CD8-positive, alpha-beta memory T cell (primary cell): ENCODE results near the gene CPNE7. TPM values are rescaled to one million over a fixed set of nuclear protein-coding genes. Genes with fewer than 3 reads are reported as not detected.

Experiments used
- CTCF ChIA-PET: fragments of 350-600 bp; sonication (Branson Sonifier 250); formaldehyde crosslinking; loops from one replicate; lab custom pipeline; 2021; ENCODE audit warnings: antibody characterized with exemption; lab: Charles Lee
- POLR2A ChIA-PET: fragments of 350-600 bp; sonication (Branson Sonifier 250); formaldehyde crosslinking; loops from one replicate; lab custom pipeline; 2021; ENCODE audit warnings: antibody characterized with exemption; lab: Charles Lee
- DNase-seq, 5 donors: peaks; one replicate each; pipeline versions ENCODE4 v3.0.0 to v3.0.0-alpha.2; 2020 to 2022; ENCODE audit warnings: mixed read lengths in 1 of 5
- H3K27ac ChIP-seq: one replicate; pipeline ENCODE4 v1.7.0; 2013; ENCODE audit warnings: low read depth, mild to moderate bottlenecking, low read length, moderate library complexity
- H3K27me3 ChIP-seq: 2 replicates; pipeline ENCODE4 v1.7.0; 2013; ENCODE audit warnings: low read length, mild to moderate bottlenecking; ENCODE audit not compliant: insufficient read depth, poor library complexity, severe bottlenecking
- H3K36me3 ChIP-seq: 2 replicates; pipeline ENCODE4 v1.7.0; 2013; ENCODE audit warnings: mild to moderate bottlenecking, low read length, moderate library complexity; ENCODE audit not compliant: insufficient read depth
- H3K4me1 ChIP-seq: 2 replicates; pipeline ENCODE4 v1.7.0; 2013; ENCODE audit warnings: mild to moderate bottlenecking, low read length, moderate library complexity; ENCODE audit not compliant: insufficient read depth
- H3K4me3 ChIP-seq: 2 replicates; pipeline ENCODE4 v1.7.0; 2013; ENCODE audit warnings: mild to moderate bottlenecking, low read length
- H3K9me3 ChIP-seq: 2 replicates; pipeline ENCODE4 v1.7.0; 2013; ENCODE audit warnings: mild to moderate bottlenecking, low read length
- H3K27ac Mint-ChIP-seq, 8 donors: one replicate each; pipeline ENCODE4 v1.8.0; 2020 to 2021; ENCODE audit warnings: mixed read lengths in 8 of 8, mild to moderate bottlenecking in 6 of 8, inconsistent platforms in 3 of 8, moderate library complexity in 3 of 8
- H3K27me3 Mint-ChIP-seq, 2 donors: one replicate each; pipeline ENCODE4 v1.8.0; 2020 to 2021; ENCODE audit warnings: mixed read lengths in 2 of 2, mild to moderate bottlenecking in 1 of 2, moderate library complexity in 1 of 2
- H3K36me3 Mint-ChIP-seq, 3 donors: one replicate each; pipeline ENCODE4 v1.8.0; 2020 to 2021; ENCODE audit warnings: mixed read lengths in 3 of 3, inconsistent platforms in 1 of 3, mild to moderate bottlenecking in 1 of 3
- H3K4me1 Mint-ChIP-seq, 3 donors: one replicate each; pipeline ENCODE4 v1.8.0; 2020 to 2021; ENCODE audit warnings: mixed read lengths in 3 of 3, inconsistent platforms in 1 of 3, mild to moderate bottlenecking in 1 of 3
- H3K4me3 Mint-ChIP-seq, 7 donors: one replicate each; pipeline ENCODE4 v1.8.0; 2020 to 2021; ENCODE audit warnings: mixed read lengths in 7 of 7, mild to moderate bottlenecking in 6 of 7, moderate library complexity in 4 of 7, inconsistent platforms in 2 of 7
- H3K9me3 Mint-ChIP-seq, 5 donors: one replicate each; pipeline ENCODE4 v1.8.0; 2020 to 2022; ENCODE audit warnings: mixed read lengths in 5 of 5, mild to moderate bottlenecking in 3 of 5, moderate library complexity in 2 of 5, inconsistent platforms in 1 of 5
- polyA plus RNA-seq: library from polyadenylated mRNA; unstranded; fragments of 300-500 nt; fragmentation: Illumina TruSeq; gene quantifications from one replicate; pipeline ENCODE4 v1.2.3, GENCODE V29; 2021
- total RNA-seq, 2 experiments: library from RNA; stranded (reverse); gene quantifications; one replicate each; pipeline ENCODE4 v1.2.3, GENCODE V29; 2021

The CPNE7 gene
- total and polyA plus RNA-seq, 3 experiments from 2014 or later: 3.2 to 12.9 (median 6.1) TPM

GRCh38 chr16:89545831-89546574 lies 29.6 kb upstream of the CPNE7 start:
- no peaks in the 10 kb centered on the region for H3K27me3 ChIP-seq
- Mint-ChIP-seq H3K9me3 (no peaks in the 10 kb centered on the region), H3K4me1 (peaks cover 9 to 13% (median 10%) of the 10 kb centered on the region in 3 donors), H3K27me3 (no peaks in the 10 kb centered on the region), H3K27ac (no peak overlapping the region), H3K36me3 (peaks cover 0 to 68% (median 9%) of the 10 kb centered on the region in 3 donors), H3K4me3 (no peak overlapping the region)
- ChIA-PET POLR2A (interaction anchor here (0.7 kb wide), 1 partner anchor 924 kb away, joined by 3 read pairs; no protein-coding TSS in a partner anchor), CTCF (interaction anchor here (2.1 kb wide), 1 partner anchor 11 kb away, joined by 4 read pairs; no protein-coding TSS in a partner anchor)
- no peaks in the 10 kb centered on the region for H3K9me3 ChIP-seq
- no peak overlapping the region for H3K4me3 ChIP-seq
- no peaks in the 10 kb centered on the region for H3K36me3 ChIP-seq
- DNase-seq: no peak
- peaks cover 17% of the 10 kb centered on the region for H3K4me1 ChIP-seq
- H3K27ac ChIP-seq: no peak overlapping the region

DNA sequence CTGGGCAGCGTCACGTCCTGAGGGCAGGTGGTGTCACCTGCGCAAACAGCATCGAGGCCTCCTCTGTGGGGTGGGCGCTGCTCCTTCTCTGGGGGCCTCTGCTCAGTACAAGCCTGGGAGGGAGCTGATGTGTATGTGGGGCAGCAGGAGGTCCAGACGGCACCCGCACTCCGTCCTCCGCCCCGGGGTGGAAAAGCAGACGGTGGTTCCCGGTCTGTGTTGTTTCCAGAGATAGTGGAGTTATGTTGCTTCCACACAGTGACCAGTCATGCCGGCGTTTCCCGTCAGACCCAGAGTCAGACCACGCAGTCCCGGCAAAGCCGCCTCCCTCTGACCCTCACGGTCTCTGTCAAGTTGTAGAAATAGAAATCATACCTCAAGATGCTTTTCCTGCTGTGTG lies 28.8 kb upstream of the CPNE7 start:
- H3K36me3 Mint-ChIP-seq: peaks cover 0 to 72% (median 5%) of the 10 kb centered on the region in 3 donors
- peaks cover 17% of the 10 kb centered on the region for H3K4me1 ChIP-seq
- DNase-seq: no peak
- ChIA-PET CTCF (interaction anchor here (2.1 kb wide), 1 partner anchor 10 kb away, joined by 4 read pairs; no protein-coding TSS in a partner anchor), POLR2A (no interaction called here)
- no peak overlapping the region for H3K27ac ChIP-seq
- no peaks in the 10 kb centered on the region for H3K9me3 ChIP-seq
- no peaks in the 10 kb centered on the region for H3K9me3 Mint-ChIP-seq
- peaks cover 9 to 10% (median 9%) of the 10 kb centered on the region in 3 donors for H3K4me1 Mint-ChIP-seq
- H3K4me3 Mint-ChIP-seq: no peak overlapping the region
- no peaks in the 10 kb centered on the region for H3K36me3 ChIP-seq
- no peaks in the 10 kb centered on the region for H3K27me3 Mint-ChIP-seq
- no peak overlapping the region for H3K4me3 ChIP-seq
- H3K27me3 ChIP-seq: no peaks in the 10 kb centered on the region
- H3K27ac Mint-ChIP-seq: no peak overlapping the region

DNA sequence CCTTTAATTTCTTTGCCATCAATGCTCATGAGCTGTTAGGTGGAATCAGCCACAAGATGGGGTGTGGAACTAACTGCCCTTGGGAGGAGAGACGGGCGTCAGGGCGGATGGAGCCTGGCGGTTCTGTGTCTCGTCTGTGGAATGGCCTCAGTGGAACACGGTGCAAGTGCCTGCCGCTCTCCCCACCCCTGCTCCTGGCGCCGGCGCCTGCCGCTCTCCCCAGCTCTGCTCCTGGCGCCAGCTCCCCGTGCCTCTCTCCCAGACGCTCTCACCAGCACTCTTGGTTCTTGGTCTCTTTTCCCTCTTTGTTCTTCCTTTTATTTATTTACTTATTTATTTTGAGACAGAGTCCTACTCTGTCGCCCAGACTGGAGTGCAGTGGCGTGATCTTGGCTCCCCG lies 28.3 kb upstream of the CPNE7 start:
- peak overlapping the region in 2 of 8 donors; percentile 40 to 61 for H3K27ac Mint-ChIP-seq
- H3K9me3 ChIP-seq: no peaks in the 10 kb centered on the region

GRCh38 chr16:89547860-89548259 lies 27.7 kb upstream of the CPNE7 start:
- peak overlapping the region in 1 of 8 donors; percentile 61 for H3K27ac Mint-ChIP-seq
- no peaks in the 10 kb centered on the region for H3K9me3 Mint-ChIP-seq
- H3K36me3 ChIP-seq: no peaks in the 10 kb centered on the region

More for the DNA sequence above, 28.3 kb upstream of the CPNE7 start:
- Mint-ChIP-seq H3K9me3 (no peaks in the 10 kb centered on the region), H3K4me1 (peaks cover 9 to 10% (median 9%) of the 10 kb centered on the region in 3 donors), H3K27me3 (no peaks in the 10 kb centered on the region), H3K4me3 (no peak overlapping the region), H3K36me3 (peaks cover 0 to 74% (median 5%) of the 10 kb centered on the region in 3 donors)
- Histone ChIP-seq H3K27me3 (no peaks in the 10 kb centered on the region), H3K4me3 (no peak overlapping the region), H3K4me1 (peaks cover 17% of the 10 kb centered on the region), H3K36me3 (no peaks in the 10 kb centered on the region), H3K27ac (no peak overlapping the region)
- CTCF ChIA-PET: interaction anchor here (2.1 kb wide), 1 partner anchor 10 kb away, joined by 4 read pairs; no protein-coding TSS in a partner anchor
- DNase-seq: no peak
- POLR2A ChIA-PET: no interaction called here

GRCh38 chr16:89548344-89549006 lies 27.1 kb upstream of the CPNE7 start:
- no peak overlapping the region for H3K27ac ChIP-seq
- no peaks in the 10 kb centered on the region for H3K9me3 ChIP-seq
- H3K36me3 Mint-ChIP-seq: peaks cover 0 to 81% (median 7%) of the 10 kb centered on the region in 3 donors
- no peak overlapping the region for H3K4me3 ChIP-seq
- ChIA-PET CTCF (interaction anchor here (0.8 kb wide), 1 partner anchor 9 kb away, joined by 4 read pairs; no protein-coding TSS in a partner anchor), POLR2A (interaction anchor here (0.6 to 1.1 kb wide), 2 partner anchors 13 to 155 kb away, joined by 3 to 4 read pairs; no protein-coding TSS in a partner anchor)
- H3K36me3 ChIP-seq: no peaks in the 10 kb centered on the region
- H3K4me3 Mint-ChIP-seq: peak overlapping the region in 2 of 7 donors; percentile 11 to 47
- no peaks in the 10 kb centered on the region for H3K27me3 ChIP-seq
- H3K27ac Mint-ChIP-seq: peak overlapping the region in 3 of 8 donors; percentile 30 to 63 (median 58)
- H3K4me1 Mint-ChIP-seq: peaks cover 9 to 10% (median 9%) of the 10 kb centered on the region in 3 donors
- no peaks in the 10 kb centered on the region for H3K27me3 Mint-ChIP-seq
- no peaks in the 10 kb centered on the region for H3K9me3 Mint-ChIP-seq
- no peak for DNase-seq
- H3K4me1 ChIP-seq: peaks cover 17% of the 10 kb centered on the region

More at GRCh38 chr16:89547860-89548259, 27.7 kb upstream of the CPNE7 start:
- peaks cover 9 to 10% (median 9%) of the 10 kb centered on the region in 3 donors for H3K4me1 Mint-ChIP-seq
- Histone ChIP-seq H3K4me3 (no peak overlapping the region), H3K27ac (no peak overlapping the region), H3K9me3 (no peaks in the 10 kb centered on the region), H3K27me3 (no peaks in the 10 kb centered on the region), H3K4me1 (peaks cover 17% of the 10 kb centered on the region)
- POLR2A ChIA-PET: no interaction called here
- DNase-seq: no peak
- no peak overlapping the region for H3K4me3 Mint-ChIP-seq
- H3K27me3 Mint-ChIP-seq: no peaks in the 10 kb centered on the region
- peaks cover 0 to 75% (median 7%) of the 10 kb centered on the region in 3 donors for H3K36me3 Mint-ChIP-seq
- CTCF ChIA-PET: no interaction called here

DNA sequence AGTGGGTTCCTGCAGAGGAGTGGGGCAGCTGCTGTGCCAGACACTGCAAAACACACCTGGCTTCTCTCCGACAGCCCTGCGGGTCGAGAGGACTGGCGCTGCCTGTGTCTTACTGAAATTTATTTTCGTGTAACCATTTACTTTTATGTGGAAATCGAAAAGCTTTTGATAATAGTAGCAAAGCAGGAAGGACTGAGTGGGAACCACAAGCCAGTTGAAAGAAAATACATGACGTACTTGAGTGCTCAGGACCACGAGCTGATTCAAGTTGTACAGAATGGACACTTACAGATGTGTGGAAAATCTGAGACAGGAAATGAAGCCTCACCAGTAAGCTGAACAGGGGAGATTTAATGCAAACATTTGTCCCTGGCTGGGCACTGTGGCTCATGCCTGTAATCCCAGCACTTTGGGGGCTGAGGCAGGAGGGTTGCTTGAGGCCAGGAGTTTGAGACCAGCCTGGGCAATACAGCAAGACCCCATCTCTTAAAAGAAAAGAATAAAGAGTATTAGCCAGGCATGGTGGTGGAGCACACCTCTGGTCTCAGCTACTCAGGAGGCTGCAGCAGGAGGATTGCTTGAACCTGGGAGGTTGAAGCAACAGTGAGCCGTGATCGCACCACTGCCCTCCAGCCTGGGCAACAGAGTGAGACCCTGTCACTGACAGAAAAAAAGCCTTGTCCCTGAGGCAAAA lies 26.4 kb upstream of the CPNE7 start:
- H3K27ac ChIP-seq: no peak overlapping the region
- no peaks in the 10 kb centered on the region for H3K9me3 Mint-ChIP-seq
- DNase-seq: peak in 2 of 5 donors; percentile 47 to 81

DNA sequence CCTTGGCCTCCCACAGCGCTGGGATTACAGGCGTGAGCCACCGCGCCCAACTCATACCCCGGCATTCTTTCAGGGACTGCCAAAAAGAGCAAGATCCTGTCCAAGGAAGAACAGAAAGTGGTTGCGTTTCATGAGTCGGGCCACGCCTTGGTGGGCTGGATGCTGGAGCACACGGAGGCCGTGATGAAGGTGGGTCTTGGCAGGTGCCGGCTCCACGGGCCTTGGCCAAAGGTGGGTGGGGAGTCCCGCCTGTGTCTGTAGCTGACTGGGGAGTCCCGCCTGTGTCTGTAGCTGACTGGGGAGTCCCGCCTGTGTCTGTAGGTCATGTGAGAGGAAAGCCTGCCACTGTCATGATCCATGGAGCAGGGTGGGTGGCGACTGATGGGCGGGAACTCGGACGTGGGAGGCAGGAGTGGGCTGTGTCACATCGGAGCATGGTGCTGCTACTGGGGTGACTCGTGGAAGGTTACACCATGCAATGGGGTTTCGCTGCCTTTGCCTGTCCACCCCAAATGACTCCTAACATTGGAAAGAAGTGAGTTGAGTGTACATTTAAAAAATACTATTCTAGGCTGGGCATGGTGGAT lies 25.0 kb upstream of the CPNE7 start:
- Mint-ChIP-seq H3K4me3 (no peak overlapping the region), H3K36me3 (peaks cover 0 to 76% (median 7%) of the 10 kb centered on the region in 3 donors), H3K4me1 (peaks cover 9 to 10% (median 9%) of the 10 kb centered on the region in 3 donors), H3K27me3 (no peaks in the 10 kb centered on the region), H3K27ac (peak overlapping the region in 1 of 8 donors; percentile 27), H3K9me3 (no peaks in the 10 kb centered on the region)
- no peak overlapping the region for H3K27ac ChIP-seq
- no peaks in the 10 kb centered on the region for H3K36me3 ChIP-seq
- no peaks in the 10 kb centered on the region for H3K27me3 ChIP-seq
- ChIA-PET CTCF (no interaction called here), POLR2A (no interaction called here)
- DNase-seq: no peak
- no peaks in the 10 kb centered on the region for H3K9me3 ChIP-seq
- H3K4me3 ChIP-seq: no peak overlapping the region
- H3K4me1 ChIP-seq: peaks cover 17% of the 10 kb centered on the region

More for the DNA sequence above, 26.4 kb upstream of the CPNE7 start:
- Histone ChIP-seq H3K27me3 (no peaks in the 10 kb centered on the region), H3K4me1 (peaks cover 17% of the 10 kb centered on the region), H3K4me3 (no peak overlapping the region), H3K9me3 (no peaks in the 10 kb centered on the region), H3K36me3 (no peaks in the 10 kb centered on the region)
- peak overlapping the region in 3 of 7 donors; percentile 2 to 33 (median 11) for H3K4me3 Mint-ChIP-seq
- POLR2A ChIA-PET: interaction anchor here (0.6 to 1.1 kb wide), 2 partner anchors 12 to 156 kb away, joined by 3 to 4 read pairs; no protein-coding TSS in a partner anchor
- CTCF ChIA-PET: interaction anchor here (0.8 kb wide), 1 partner anchor 8 kb away, joined by 4 read pairs; no protein-coding TSS in a partner anchor
- peak overlapping the region in 4 of 8 donors; percentile 30 to 83 (median 62) for H3K27ac Mint-ChIP-seq
- H3K4me1 Mint-ChIP-seq: peaks cover 9 to 10% (median 9%) of the 10 kb centered on the region in 3 donors
- peaks cover 0 to 81% (median 7%) of the 10 kb centered on the region in 3 donors for H3K36me3 Mint-ChIP-seq
- H3K27me3 Mint-ChIP-seq: no peaks in the 10 kb centered on the region
